Large intestine (tissue), 3 donors: ENCODE results near the gene HIP1. TPM values are rescaled to one million over a fixed set of nuclear protein-coding genes. Genes with fewer than 3 reads are reported as not detected.
"Not testable (repeated sequence)": the region's sequence is repeated elsewhere in the genome, so short reads cannot be mapped to it uniquely, and the experiment has no call there.

Experiments
- DNase-seq, 2 donors: peaks; one replicate each; pipeline versions ENCODE4 v3.0.0 to v3.0.0-alpha.2; 2013
- H3K27ac ChIP-seq: one replicate; pipeline ENCODE4 v1.5.1; 2013; ENCODE audit warnings: low read length
- H3K27me3 ChIP-seq: 2 replicates; pipeline ENCODE4 v1.6.1; 2013; ENCODE audit warnings: low read length; ENCODE audit not compliant: control insufficient read depth, insufficient read depth
- H3K36me3 ChIP-seq: 2 replicates; pipeline ENCODE4 v1.6.1; 2013; ENCODE audit warnings: low read length; ENCODE audit not compliant: control insufficient read depth, insufficient read depth
- H3K4me1 ChIP-seq: one replicate; pipeline ENCODE4 v1.6.1; 2013; ENCODE audit warnings: low read length; ENCODE audit not compliant: control insufficient read depth, insufficient read depth
- H3K4me3 ChIP-seq: one replicate; pipeline ENCODE4 v1.5.1; 2013; ENCODE audit warnings: low read length
- H3K9me3 ChIP-seq: one replicate; pipeline ENCODE4 v1.6.1; 2013; ENCODE audit warnings: mild to moderate bottlenecking, low read depth, low read length, moderate library complexity; ENCODE audit not compliant: control insufficient read depth
- WGBS: methylation state at CpG from one replicate; pipeline ENCODE4 v1.1.5; 2013; ENCODE audit warnings: low lambda C conversion rate; ENCODE audit not compliant: insufficient coverage; 5-methylcytosine and 5-hydroxymethylcytosine counted together
- polyA plus RNA-seq: library from polyadenylated mRNA; unstranded; fragments of 120-200 nt; gene quantifications from one replicate; pipeline ENCODE4 v1.2.1, GENCODE V29; 2013

Gene HIP1
- polyA plus RNA-seq, 1 donor = 5.9 TPM

DNA sequence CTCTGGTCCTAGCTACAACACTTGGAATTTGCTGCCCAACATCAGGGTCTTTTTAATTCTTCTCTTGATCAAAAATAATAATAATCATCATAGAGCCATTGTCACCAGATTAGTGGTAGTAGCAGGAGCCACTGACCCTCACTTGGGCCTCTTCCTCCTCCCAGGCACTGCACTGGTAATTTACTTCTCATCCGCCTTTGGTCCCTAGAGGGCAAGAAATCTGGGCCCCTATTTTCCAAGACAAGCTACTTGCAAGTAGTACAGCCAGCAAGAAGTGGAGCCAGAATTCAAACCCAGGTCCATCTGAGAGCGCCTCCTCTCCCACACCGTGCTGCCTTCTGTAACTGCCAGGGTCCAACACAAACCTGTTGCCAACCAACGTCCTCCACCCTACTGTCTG is 125.4 kb downstream of the HIP1 start:
- H3K4me3 ChIP-seq = no peak overlapping the region
- H3K27ac ChIP-seq = no peak overlapping the region
- H3K27me3 ChIP-seq = no peaks in the 10 kb centered on the region
- no peaks in the 10 kb centered on the region for H3K9me3 ChIP-seq
- no peaks in the 10 kb centered on the region for H3K4me1 ChIP-seq
- no peaks in the 10 kb centered on the region for H3K36me3 ChIP-seq
- WGBS = no CpG with 5 or more reads among the region's 4 CpGs
- DNase-seq = no peak

- no peak for DNase-seq
- no peak overlapping the region for H3K27ac ChIP-seq
These were observed 127.1 kb downstream of the HIP1 start for GRCh38 chr7:75611557-75612178.

GRCh38 chr7:75609416-75609815 is 129.3 kb downstream of the HIP1 start:
- not testable (repeated sequence) for H3K9me3 ChIP-seq, DNase-seq, H3K27me3 ChIP-seq, H3K4me3 ChIP-seq, H3K27ac ChIP-seq, H3K4me1 ChIP-seq, H3K36me3 ChIP-seq
- 88% methylated on average over 1 of the region's 11 CpGs for WGBS

More at GRCh38 chr7:75611557-75612178, 127.1 kb downstream of the HIP1 start:
- WGBS = no CpG with 5 or more reads among the region's 16 CpGs
- Histone ChIP-seq H3K4me3 (no peak overlapping the region), H3K9me3 (no peaks in the 10 kb centered on the region), H3K36me3 (no peaks in the 10 kb centered on the region), H3K27me3 (no peaks in the 10 kb centered on the region), H3K4me1 (no peaks in the 10 kb centered on the region)

DNA sequence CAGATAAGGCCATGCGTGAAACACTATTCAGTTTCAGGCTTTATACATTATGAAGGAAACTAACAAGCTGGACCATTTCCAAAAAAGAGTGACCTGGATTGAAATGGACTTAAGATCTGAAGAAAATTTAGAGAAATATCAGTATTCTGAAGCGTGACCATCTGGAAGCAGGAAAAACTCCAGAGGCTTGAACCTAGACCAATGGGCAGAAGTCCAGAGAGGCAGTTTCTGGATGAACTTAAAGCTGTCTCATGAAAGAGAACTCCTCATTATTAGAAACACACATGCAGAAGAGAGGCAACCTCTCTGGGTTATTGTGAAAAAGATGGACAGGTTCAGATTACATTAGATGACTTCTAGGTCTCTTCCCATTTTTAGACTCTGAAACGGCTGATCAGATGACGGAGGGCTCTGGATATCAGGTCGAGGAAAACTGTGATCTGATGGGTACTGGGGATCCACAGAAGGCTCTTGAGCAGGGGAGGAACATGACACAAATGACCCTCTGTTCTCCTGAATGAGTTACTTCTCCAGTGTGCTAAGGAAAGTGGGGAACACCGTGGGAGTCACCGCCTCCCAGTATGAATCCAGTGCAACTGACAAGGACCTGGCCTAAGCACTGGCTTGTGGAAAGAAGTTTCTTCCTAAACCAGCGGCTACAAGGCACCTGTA is 130.2 kb downstream of the HIP1 start:
- DNase-seq = no peak
- Histone ChIP-seq H3K27ac (no peak overlapping the region), H3K4me3 (no peak overlapping the region), H3K27me3 (no peaks in the 10 kb centered on the region), H3K36me3 (no peaks in the 10 kb centered on the region), H3K4me1 (no peaks in the 10 kb centered on the region), H3K9me3 (no peaks in the 10 kb centered on the region)
- WGBS = no CpG with 5 or more reads among the region's 8 CpGs

DNA sequence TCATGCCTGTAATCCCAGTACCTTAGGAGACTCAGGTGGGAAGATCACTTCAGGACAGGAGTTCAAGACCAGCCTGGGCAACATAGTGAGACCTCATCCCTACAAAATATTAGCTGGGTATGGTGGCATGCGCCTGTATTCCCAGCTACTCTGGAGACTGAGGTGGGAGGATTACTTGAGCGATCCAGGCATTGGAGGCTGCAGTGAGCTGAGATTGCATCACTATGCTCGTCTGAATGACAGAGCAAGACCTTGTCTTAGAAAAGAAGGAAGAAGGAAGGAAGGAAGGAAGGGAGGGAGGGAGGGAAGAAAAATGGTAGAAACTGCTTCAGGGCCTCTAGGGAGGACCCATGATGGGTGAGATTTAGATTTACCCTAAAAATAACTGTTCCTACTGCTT is 134.3 kb downstream of the HIP1 start:
- no peaks in the 10 kb centered on the region for H3K36me3 ChIP-seq
- no peak overlapping the region for H3K27ac ChIP-seq
- WGBS = no CpG with 5 or more reads among the region's 3 CpGs
- no peaks in the 10 kb centered on the region for H3K27me3 ChIP-seq
- no peak for DNase-seq
- no peaks in the 10 kb centered on the region for H3K9me3 ChIP-seq
- no peak overlapping the region for H3K4me3 ChIP-seq
- no peaks in the 10 kb centered on the region for H3K4me1 ChIP-seq

DNA sequence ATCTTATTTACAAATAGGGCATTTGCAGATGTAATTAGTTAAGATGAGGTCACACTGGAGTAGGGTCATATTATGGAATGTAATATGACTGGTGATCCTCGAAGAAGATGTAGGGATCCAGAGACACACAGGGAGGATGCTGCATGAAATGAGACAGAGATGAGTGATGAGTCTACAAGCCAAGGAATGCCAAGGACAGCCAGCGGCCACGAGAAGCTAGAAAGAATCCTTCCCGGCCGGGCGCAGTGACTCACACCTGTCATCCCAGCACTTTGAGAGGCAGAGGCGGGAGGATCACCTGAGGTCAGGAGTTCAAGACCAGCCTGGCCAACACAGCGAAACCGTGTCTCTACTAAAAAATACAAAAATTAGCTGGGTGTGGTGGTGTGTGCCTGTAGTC is 135.9 kb downstream of the HIP1 start:
- not testable (repeated sequence) for DNase-seq, H3K9me3 ChIP-seq, H3K27ac ChIP-seq, H3K4me1 ChIP-seq, H3K27me3 ChIP-seq, H3K36me3 ChIP-seq, H3K4me3 ChIP-seq
- 100% methylated on average over 1 of the region's 9 CpGs for WGBS

GRCh38 chr7:75601539-75601938 is 137.2 kb downstream of the HIP1 start:
- Histone ChIP-seq H3K36me3 (no peaks in the 10 kb centered on the region), H3K9me3 (no peaks in the 10 kb centered on the region), H3K27me3 (no peaks in the 10 kb centered on the region), H3K4me3 (no peak overlapping the region), H3K4me1 (peaks cover 5% of the 10 kb centered on the region), H3K27ac (no peak overlapping the region)
- DNase-seq = no peak
- WGBS = 83% methylated on average over 1 of the region's 6 CpGs

DNA sequence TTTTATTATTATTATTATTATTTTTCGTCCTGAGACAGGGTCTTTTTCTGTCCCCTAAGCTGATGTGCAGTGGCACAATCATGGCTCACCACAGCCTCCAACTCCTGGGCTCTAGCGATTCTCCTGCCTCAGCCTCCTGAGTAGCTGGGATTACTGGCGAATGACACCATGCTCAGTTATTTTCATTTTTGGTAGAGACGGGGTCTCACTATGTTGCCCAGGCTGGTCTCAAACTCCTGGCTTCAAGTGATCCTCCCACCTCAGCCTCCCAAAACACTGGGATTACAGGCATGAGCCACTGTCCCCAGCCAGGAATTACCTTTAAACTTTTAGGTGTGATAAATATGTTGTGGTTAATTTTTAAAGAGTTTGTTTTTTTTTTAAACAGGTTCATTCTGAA is 138.0 kb downstream of the HIP1 start:
- not testable (repeated sequence) for DNase-seq, H3K27ac ChIP-seq, H3K27me3 ChIP-seq, H3K36me3 ChIP-seq, H3K9me3 ChIP-seq, H3K4me3 ChIP-seq, H3K4me1 ChIP-seq
- WGBS = 100% methylated on average over 1 of the region's 4 CpGs

DNA sequence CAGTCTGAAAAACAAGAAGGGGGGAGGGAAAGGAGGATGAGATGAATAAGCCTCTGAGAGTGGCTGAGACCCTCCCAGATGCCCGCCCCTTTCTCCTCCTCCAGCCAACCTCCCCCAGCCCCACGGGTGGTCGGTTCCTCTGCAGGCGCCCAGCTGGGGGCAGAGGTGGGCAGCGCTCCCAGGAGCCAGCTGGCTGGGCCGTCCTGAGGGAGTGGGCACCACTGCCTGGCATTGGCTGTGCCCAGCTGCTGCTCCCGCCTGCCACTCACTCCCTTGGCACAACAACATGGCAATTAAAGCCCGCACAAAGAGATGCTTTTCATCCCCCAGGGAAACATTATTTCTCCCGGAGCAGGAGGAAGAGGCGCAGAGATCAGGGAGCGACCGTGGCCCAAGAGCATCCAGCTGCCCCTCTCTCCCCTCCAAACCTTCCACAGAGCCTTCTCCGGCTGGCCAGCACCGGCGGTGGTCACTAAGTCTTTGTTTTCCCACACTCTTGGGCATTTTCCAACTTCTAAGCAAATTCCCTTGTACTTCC is 139.4 kb downstream of the HIP1 start:
- Histone ChIP-seq H3K27me3 (no peaks in the 10 kb centered on the region), H3K27ac (peak overlapping the region; percentile 38), H3K4me1 (peaks cover 5% of the 10 kb centered on the region), H3K36me3 (no peaks in the 10 kb centered on the region), H3K4me3 (no peak overlapping the region), H3K9me3 (no peaks in the 10 kb centered on the region)
- DNase-seq = peak; percentile 37 to 38
- 100% methylated on average over 1 of the region's 15 CpGs for WGBS

GRCh38 chr7:75596727-75597614 is 141.8 kb downstream of the HIP1 start:
- H3K27ac ChIP-seq = no peak overlapping the region
- no CpG with 5 or more reads among the region's 16 CpGs for WGBS
- H3K27me3 ChIP-seq = no peaks in the 10 kb centered on the region
- H3K36me3 ChIP-seq = no peaks in the 10 kb centered on the region
- no peak overlapping the region for H3K4me3 ChIP-seq
- peak; percentile 32 to 66 for DNase-seq
- H3K4me1 ChIP-seq = peaks cover 9% of the 10 kb centered on the region
- no peaks in the 10 kb centered on the region for H3K9me3 ChIP-seq
